ENCODE data around the gene FRY.

The FRY gene

GRCh38 chr13:32079587-32079986 lies 48.0 kb downstream of the FRY start:
- DNase-seq (ENCODE audit: low read depth in 2 of 2, low spot score in 1 of 2), result no peak

DNA sequence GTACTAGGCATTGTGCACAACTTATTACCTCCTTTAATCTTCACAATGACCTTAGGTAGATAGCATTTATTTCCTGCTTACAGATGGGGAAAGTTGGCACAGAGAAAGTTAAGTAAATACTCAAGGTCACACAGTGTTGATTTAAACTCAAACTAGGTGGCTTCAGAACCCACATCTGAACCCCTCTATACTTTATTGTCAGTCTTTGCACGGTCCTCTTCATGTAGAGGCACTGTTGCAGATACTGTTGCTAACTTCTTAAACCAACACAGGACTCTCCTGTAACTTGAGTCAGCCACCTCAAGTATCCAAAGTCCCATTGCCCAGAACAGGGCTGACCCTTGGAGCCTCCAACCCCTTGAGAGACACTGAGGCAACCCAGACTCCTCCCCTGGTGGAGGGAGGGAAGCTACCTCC lies 48.8 kb downstream of the FRY start:
- no peak for DNase-seq (ENCODE audit: low read depth in 2 of 2, low spot score in 1 of 2)

- no peak for DNase-seq (ENCODE audit: low read depth in 2 of 2, low spot score in 1 of 2)
Measured at GRCh38 chr13:32081591-32081990, 50.0 kb downstream of the FRY start.

DNA sequence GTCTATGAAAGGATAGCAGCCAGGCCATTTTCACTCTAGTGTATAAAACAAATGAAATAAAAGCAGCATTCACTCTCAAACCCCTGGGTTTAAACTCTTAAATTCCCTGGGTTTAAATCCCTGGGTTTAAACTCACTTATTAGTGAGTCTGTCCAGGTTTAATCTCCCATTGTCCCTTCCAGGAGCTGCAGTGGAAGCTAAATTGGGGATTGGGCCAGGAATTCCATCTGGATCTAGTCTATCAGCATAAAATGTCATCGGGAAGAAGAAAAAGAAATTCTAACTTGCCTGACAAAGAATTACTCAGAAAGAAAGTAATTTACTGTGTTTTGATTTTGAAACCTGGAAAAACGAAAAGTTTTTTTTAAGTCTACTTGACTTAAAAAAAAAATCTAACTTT lies 54.8 kb downstream of the FRY start:
- DNase-seq (ENCODE audit: low read depth in 2 of 2, low spot score in 1 of 2), result no peak

- no peak for DNase-seq (ENCODE audit: low read depth in 2 of 2, low spot score in 1 of 2)
Measured at GRCh38 chr13:32086791-32087441, 55.3 kb downstream of the FRY start.

DNA sequence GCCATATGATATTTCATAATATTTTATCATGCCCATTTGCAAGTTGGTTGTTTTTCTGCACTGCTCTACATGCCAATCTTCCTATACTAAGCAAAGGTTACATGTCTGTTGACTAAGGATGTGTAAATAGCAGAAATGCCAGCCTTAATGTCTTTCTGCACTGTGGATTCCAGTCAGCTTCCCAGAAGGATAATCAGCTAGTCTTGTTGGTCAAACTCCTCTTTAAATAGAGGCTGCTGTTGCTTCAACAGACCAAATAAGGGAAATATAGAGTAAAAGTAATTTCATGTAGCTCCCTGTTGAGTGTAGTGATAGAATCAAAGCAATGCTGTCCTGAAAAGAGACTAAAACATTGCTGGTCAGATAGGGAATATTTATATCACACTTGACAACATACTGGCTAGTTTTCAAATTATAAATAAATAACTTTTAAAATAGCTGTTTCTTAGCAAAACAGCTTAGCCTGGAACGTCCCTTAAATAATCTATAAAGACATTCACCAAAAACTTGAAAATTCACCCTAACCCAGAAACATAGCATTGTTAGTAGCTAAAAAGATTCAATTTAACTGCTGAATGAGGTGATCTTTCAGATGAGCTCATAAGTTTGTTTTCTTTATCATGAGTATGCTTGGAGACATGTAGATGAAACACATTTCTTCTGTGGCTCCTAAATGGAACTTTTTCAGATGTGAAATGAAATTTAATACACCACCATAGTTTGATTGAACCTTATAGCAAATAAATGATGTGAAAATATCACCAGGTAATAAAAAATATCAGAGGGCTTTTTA lies 56.6 kb downstream of the FRY start:
- no peak for DNase-seq (ENCODE audit: low read depth in 2 of 2, low spot score in 1 of 2)

DNA sequence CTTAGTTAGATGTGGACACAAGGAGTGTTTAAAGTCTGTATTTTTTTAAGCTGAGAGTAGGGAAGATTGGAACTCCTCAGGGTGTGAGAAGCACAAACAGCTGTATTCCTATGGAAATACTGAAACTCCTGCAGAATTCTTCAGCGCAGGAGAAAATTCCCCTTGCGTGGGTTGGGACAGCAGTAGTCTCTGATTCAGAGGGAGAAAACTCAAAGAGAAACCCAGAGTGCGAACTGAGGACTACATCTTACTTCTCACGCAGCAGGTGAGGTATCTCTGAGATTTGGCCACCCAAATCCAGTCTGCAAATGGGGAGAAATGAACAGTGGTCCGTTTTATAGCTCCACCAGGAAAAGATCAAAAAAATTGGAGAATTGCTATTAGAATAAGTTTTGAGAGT lies 60.9 kb downstream of the FRY start:
- DNase-seq (ENCODE audit: low read depth in 2 of 2, low spot score in 1 of 2), result no peak

DNA sequence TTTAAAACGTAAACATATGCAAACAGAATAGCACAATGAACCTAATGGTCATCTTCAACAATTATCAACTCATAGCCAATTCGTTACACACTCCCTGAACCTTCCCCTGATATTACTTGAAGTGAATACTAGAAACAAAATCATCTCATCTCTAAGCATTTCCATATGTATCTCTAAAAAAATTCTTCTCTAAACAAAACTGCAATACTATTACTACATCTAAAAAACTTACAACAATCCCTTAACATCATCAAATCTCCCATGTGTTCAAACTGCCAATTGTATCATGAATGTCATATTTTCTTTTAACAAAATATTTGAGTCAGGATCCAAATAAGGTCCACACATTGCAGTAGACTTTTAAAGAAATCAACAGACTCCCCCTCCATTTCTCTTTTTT lies 61.4 kb downstream of the FRY start:
- DNase-seq (ENCODE audit: low read depth in 2 of 2, low spot score in 1 of 2), result no peak

DNA sequence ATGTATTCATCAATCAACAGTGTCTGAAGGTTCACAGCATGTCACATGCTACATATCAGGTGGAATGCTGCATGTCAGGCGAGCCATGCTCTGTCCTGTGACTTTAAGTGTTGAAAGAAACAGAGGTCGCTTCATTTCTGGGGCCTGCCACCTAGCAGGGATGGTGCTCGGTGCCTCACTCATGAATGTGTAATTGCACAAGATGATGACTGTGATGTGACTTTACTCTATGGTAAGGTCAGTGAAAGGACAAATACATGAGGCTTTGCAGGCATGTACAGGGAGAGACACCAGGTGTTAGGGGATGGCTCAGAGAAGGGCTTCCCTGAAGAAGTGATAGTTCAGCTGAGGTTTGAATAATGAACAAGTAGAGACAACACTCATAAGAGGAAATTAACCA lies 66.7 kb downstream of the FRY start:
- DNase-seq (ENCODE audit: low read depth in 2 of 2, low spot score in 1 of 2), result no peak

GRCh38 chr13:32105653-32106313 lies 74.2 kb downstream of the FRY start:
- DNase-seq (ENCODE audit: low read depth in 2 of 2, low spot score in 1 of 2), result no peak

- DNase-seq (ENCODE audit: low read depth in 2 of 2, low spot score in 1 of 2), result no peak
Measured at GRCh38 chr13:32107474-32107873, 75.9 kb downstream of the FRY start.

- no peak for DNase-seq (ENCODE audit: low read depth in 2 of 2, low spot score in 1 of 2)
Measured at GRCh38 chr13:32107973-32108372, 76.4 kb downstream of the FRY start.

DNA sequence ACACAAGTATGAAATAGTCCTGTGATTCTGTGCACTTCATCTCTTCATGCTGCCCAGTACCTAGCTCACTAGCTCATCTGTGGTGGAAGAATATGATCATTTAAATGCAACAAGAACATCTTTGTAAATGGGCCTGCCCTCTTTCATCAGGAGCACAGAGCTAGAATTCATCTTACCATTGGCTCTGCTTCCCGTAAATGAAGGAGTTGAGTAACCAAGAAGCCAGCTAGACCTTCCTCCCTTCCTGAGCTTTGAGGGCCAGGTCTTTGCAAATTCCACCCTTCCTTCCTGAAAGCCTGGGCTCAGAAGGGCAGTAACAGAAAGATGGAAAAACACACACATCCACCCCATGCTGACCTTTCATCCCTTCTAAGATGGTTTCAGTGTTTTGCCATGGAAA lies 82.0 kb downstream of the FRY start:
- no peak for DNase-seq (ENCODE audit: low read depth in 2 of 2, low spot score in 1 of 2)

- DNase-seq (ENCODE audit: low read depth in 2 of 2, low spot score in 1 of 2), result no peak
Measured at GRCh38 chr13:32114284-32114950, 82.8 kb downstream of the FRY start.

DNA sequence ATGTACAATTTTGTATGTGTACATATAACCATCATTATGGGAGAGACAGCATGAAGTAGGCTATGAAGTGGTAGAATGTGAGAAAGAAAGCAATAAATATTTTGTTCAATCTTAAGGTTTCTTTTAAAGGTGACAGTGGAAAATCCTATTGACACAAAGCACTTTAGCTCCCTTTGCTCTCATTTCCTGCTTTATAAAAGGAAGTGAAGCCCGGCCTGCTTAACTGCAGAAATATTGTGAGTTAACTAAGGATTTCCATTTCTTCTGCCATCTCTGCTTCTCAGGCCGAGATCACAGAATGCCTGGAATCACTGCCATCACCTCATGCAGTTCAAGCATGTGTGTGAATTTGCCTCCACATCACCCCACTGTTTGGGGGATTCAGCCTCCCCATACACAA lies 83.5 kb downstream of the FRY start:
- DNase-seq (ENCODE audit: low read depth in 2 of 2, low spot score in 1 of 2), result no peak

DNA sequence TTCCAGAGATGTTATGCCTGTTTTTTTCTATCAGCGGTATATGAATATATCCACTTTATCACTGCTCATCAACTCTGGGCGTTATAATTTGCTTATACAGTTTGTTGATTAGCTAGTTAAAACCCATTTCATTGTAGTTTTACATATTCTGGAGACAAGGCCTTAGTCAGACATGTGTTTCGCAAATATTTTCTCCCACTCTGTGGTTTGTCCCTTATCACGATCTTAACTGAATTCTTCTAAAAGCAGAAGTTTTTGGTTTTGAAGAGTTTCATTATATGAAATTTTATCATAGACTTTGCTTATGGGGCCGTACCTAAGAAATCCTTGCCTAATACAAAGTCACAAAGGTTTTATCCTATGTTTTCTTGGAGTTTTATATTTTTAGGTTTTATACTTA lies 84.6 kb downstream of the FRY start:
- DNase-seq (ENCODE audit: low read depth in 2 of 2, low spot score in 1 of 2), result no peak

GRCh38 chr13:32117001-32117400 lies 85.4 kb downstream of the FRY start:
- DNase-seq (ENCODE audit: low read depth in 2 of 2, low spot score in 1 of 2), result no peak

GRCh38 chr13:32117701-32118100 lies 86.1 kb downstream of the FRY start:
- no peak for DNase-seq (ENCODE audit: low read depth in 2 of 2, low spot score in 1 of 2)

DNA sequence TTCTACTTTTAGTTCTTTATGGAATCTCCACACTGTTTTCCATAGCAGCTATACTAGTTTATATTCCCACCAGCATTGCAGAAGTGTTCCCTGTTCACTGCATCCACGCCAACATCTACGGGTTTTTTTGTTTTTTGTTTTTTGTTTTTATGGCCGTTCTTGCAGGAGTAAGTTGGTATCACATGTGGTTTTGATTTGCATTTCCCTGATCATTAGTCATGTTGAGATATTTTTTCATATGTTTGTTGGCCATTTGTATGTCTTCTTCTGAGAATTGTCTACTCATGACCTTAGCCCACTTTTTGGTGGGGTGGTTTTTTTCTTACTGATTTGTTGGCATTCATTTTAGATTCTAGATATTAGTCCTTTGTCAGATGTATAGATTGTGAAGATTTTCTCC lies 89.7 kb downstream of the FRY start:
- no peak for DNase-seq (ENCODE audit: low read depth in 2 of 2, low spot score in 1 of 2)

DNA sequence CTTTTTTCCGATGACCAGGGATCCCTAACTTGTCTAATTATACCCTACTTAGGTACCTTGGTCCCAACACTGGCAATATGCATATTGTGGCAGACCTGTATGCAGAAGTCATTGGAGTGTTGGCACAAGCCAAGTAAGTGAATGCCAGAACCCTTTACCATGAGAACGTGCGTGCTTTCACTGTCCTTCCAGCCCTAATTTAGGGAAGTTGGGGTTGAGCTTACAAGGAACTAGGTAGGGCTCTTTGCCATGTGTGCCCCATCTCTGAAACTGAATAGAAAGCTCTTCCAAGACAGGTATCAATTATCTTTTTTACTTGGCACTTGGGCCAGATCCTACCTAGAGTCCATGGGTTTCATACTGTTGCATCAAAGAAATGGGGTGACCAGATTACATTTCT lies 93.2 kb downstream of the FRY start:
- no peak for DNase-seq (ENCODE audit: low read depth in 2 of 2, low spot score in 1 of 2)

GRCh38 chr13:32125221-32125689 lies 93.7 kb downstream of the FRY start:
- DNase-seq (ENCODE audit: low read depth in 2 of 2, low spot score in 1 of 2), result no peak

- DNase-seq (ENCODE audit: low read depth in 2 of 2, low spot score in 1 of 2), result no peak
Measured at GRCh38 chr13:32125751-32126150, 94.2 kb downstream of the FRY start.

Data from stimulated activated CD8-positive, alpha-beta memory T cell treated with anti-CD3 and anti-CD28 coated beads, Interleukin-4, amount 100 ng/mL, for 1 hour (primary cell).